ENCODE measurements around the gene LRIT2.

- no peak for TF ChIP-seq CTCF (IDR thresholded peaks at IDR 0.05 in 4 of 5, conservative IDR thresholded peaks at IDR 0.05 in 1 of 5)
- TF ChIP-seq POLR2A (IDR thresholded peaks at IDR 0.05), result no peak
Measured at GRCh38 chr10:84188815-84189214, 36.5 kb downstream of the LRIT2 start.
